K562 (cell line): ENCODE measurements around the gene SELENOW. TPM values are rescaled to one million over a fixed set of nuclear protein-coding genes. Genes with fewer than 3 reads are reported as not detected.

Source experiments
- EGR1 ChIP-seq: fragments of 450-650 bp; conservative IDR thresholded peaks from 2 replicates; pipeline ENCODE4 v1.6.1; 2017; ENCODE audit warnings: mild to moderate bottlenecking
- EP400 ChIP-seq: fragments of 450-650 bp; IDR thresholded peaks from 2 replicates; pipeline ENCODE4 v1.6.1; 2017; ENCODE audit warnings: antibody characterized with exemption, mild to moderate bottlenecking, moderate library complexity
- ERF ChIP-seq: fragments of 450-650 bp; formaldehyde crosslinking; IDR thresholded peaks from 2 replicates; pipeline ENCODE4 v1.4.0; 2020; ENCODE audit warnings: mild to moderate bottlenecking, mixed read lengths
- ETS1 ChIP-seq: conservative IDR thresholded peaks from 2 replicates; pipeline ENCODE4 v1.6.1; 2011; ENCODE audit warnings: low read depth, mild to moderate bottlenecking, low read length; ENCODE audit not compliant: control insufficient read depth
- JUND ChIP-seq, 2 experiments: IDR thresholded peaks; 2 replicates in 1 of 2; 3 replicates in 1 of 2; pipeline ENCODE4 v1.6.1; 2011; ENCODE audit warnings: borderline replicate concordance in 2 of 2, low read depth in 2 of 2, low read length in 2 of 2, improper control_type of control experiment in 1 of 2, missing biosample characterization in 1 of 2, missing genetic modification characterization in 1 of 2, missing genetic modification reagents in 1 of 2
- KLF16 ChIP-seq: IDR thresholded peaks from 2 replicates; pipeline ENCODE4 v1.6.1; 2016; ENCODE audit warnings: antibody characterized with exemption
- L3MBTL2 ChIP-seq: fragments of 450-650 bp; IDR thresholded peaks from 2 replicates; pipeline ENCODE4 v1.6.1; 2016; ENCODE audit warnings: mild to moderate bottlenecking, moderate library complexity
- MBD2 ChIP-seq: sonication (generic); IDR thresholded peaks from 2 replicates; pipeline ENCODE4 v1.6.1; 2016; ENCODE audit warnings: low read depth, borderline replicate concordance
- MTA1 ChIP-seq: fragments of 450-650 bp; IDR thresholded peaks from 2 replicates; pipeline ENCODE4 v1.6.1; 2017; ENCODE audit warnings: borderline replicate concordance
- NEUROD1 ChIP-seq: fragments of 150-350 bp; IDR thresholded peaks from 2 replicates; pipeline ENCODE4 v1.6.1; 2014; ENCODE audit warnings: borderline replicate concordance, low read length, low read depth; ENCODE audit not compliant: partially characterized antibody
- NR2C2 ChIP-seq, 2 experiments: fragments of 200-800 bp in 1 of 2; sonication (Bioruptor generic) in 1 of 2; sonication (generic) in 1 of 2; formaldehyde crosslinking in 1 of 2; IDR thresholded peaks; 2 replicates each; pipeline versions ENCODE4 v1.6.1 to v1.8.0; 2016 to 2022; ENCODE audit warnings: mild to moderate bottlenecking in 1 of 2, missing compliant biosample characterization in 1 of 2, missing genetic modification characterization in 1 of 2, missing genetic modification reagents in 1 of 2
- PHF20 ChIP-seq: fragments of 450-650 bp; IDR thresholded peaks from 2 replicates; pipeline ENCODE4 v1.6.1; 2018; ENCODE audit not compliant: partially characterized antibody
- SRF ChIP-seq, 2 experiments: fragments of 250-450, 450-650 bp in 1 of 2; sonication (Bioruptor Pico) in 1 of 2; sonication (generic) in 1 of 2; formaldehyde crosslinking; IDR thresholded peaks; 2 replicates each; pipeline versions ENCODE4 v1.5.0 to v1.5.1; 2020 to 2022; ENCODE audit warnings: mild to moderate bottlenecking in 1 of 2, missing genetic modification reagents in 1 of 2
- TOE1 ChIP-seq, 2 experiments: fragments of 450-650 bp in 1 of 2; sonication (generic) in 1 of 2; formaldehyde crosslinking in 1 of 2; IDR thresholded peaks; 2 replicates each; pipeline versions ENCODE4 v1.7.1 to v1.8.0; 2016 to 2022; ENCODE audit warnings: borderline replicate concordance in 2 of 2, mild to moderate bottlenecking in 2 of 2, antibody characterized with exemption in 1 of 2, inconsistent platforms in 1 of 2, low read depth in 1 of 2, missing genetic modification reagents in 1 of 2, moderate library complexity in 1 of 2
- TSHZ1 ChIP-seq: fragments of 250-450 bp; sonication (Bioruptor Pico); IDR thresholded peaks from 2 replicates; pipeline ENCODE4 v1.4.0; 2020; ENCODE audit warnings: mild to moderate bottlenecking, moderate library complexity
- ZBTB17 ChIP-seq: fragments of 450-650 bp; formaldehyde crosslinking; IDR thresholded peaks from 2 replicates; pipeline ENCODE4 v1.4.0; 2020; ENCODE audit warnings: mild to moderate bottlenecking
- ZFP36 ChIP-seq: fragments of 150-350 bp; IDR thresholded peaks from 2 replicates; pipeline ENCODE4 v1.6.1; 2018; ENCODE audit warnings: low read length, low read depth; ENCODE audit not compliant: partially characterized antibody
- ZNF740 ChIP-seq, 3 experiments: fragments of 200-800 bp in 1 of 3; sonication (Bioruptor generic) in 1 of 3; sonication (generic) in 1 of 3; formaldehyde crosslinking in 1 of 3; IDR thresholded peaks; 2 replicates each; pipeline versions ENCODE4 v1.6.1 to v1.8.0; 2016 to 2022; ENCODE audit warnings: mild to moderate bottlenecking in 2 of 3, missing compliant biosample characterization in 2 of 3, missing genetic modification characterization in 2 of 3, missing genetic modification reagents in 1 of 3
- ZNF778 ChIP-seq: fragments of 450-650 bp; formaldehyde crosslinking; IDR thresholded peaks from 2 replicates; pipeline ENCODE4 v1.4.0; 2020; ENCODE audit warnings: mild to moderate bottlenecking, moderate library complexity
- polyA plus RNA-seq, 8 experiments: library from polyadenylated mRNA; depleted of rRNA in 4 of 8; stranded (reverse) in 5 of 8; unstranded in 3 of 8; fragments of >200 nt; fragmentation: Nextera tagmentation in 2 of 8; fragmentation: Illumina TruSeq in 1 of 8; extraction: Ambion mirVana in 2 of 8; extraction: Trizol in 1 of 8; gene quantifications; 2 replicates each; pipeline versions ENCODE4 v1.2.1 to v1.2.3, GENCODE V29; 2011 to 2014; ENCODE audit warnings: inconsistent platforms in 1 of 8, missing spikeins in 1 of 8
- total RNA-seq, 7 experiments: library from RNA; depleted of rRNA in 6 of 7; stranded (reverse); fragments of >200 nt in 6 of 7; fragmentation: Illumina TruSeq in 2 of 7; extraction: Trizol in 2 of 7; gene quantifications; 2 replicates each; pipeline versions ENCODE4 v1.2.1 to v1.2.3, GENCODE V29; 2011 to 2021; ENCODE audit warnings: low replicate concordance in 1 of 7

Gene SELENOW
- total and polyA plus RNA-seq, 9 of the 15 experiments (the other 6 are each of a cell fraction or from before 2014, with no cell fraction given) = 91.9 to 279 (median 156) TPM

- peak; percentile 98 for TF ChIP-seq TOE1 (IDR thresholded peaks at IDR 0.05; ENCODE audit: borderline replicate concordance)
- TF ChIP-seq TOE1 (CRISPR knock-in tag; IDR thresholded peaks at IDR 0.05; ENCODE audit: borderline replicate concordance, low read depth) = no peak
- TF ChIP-seq SRF (CRISPR knock-in tag; IDR thresholded peaks at IDR 0.05) = peak in 1 of 2 experiments; percentile 86; a peak in 2 of 4 replicates
- peak; percentile 68 for TF ChIP-seq KLF16
- no peak for TF ChIP-seq ZNF778 (CRISPR knock-in tag)
- TF ChIP-seq EGR1 = peak; percentile 100
- peak; percentile 49; the same call in 1 of the 2 replicates for TF ChIP-seq MTA1
- TF ChIP-seq ERF (CRISPR knock-in tag) = no peak
- TF ChIP-seq ETS1 = 0 out of 2 replicates have a peak, but pooled peaks have one; percentile 33
- TF ChIP-seq JUND (IDR thresholded peaks at IDR 0.05; ENCODE audit: borderline replicate concordance, low read depth, low read length) = peak; percentile 96
- TF ChIP-seq JUND (tag; IDR thresholded peaks at IDR 0.05; ENCODE audit: borderline replicate concordance, low read depth, low read length) = no peak
- TF ChIP-seq MBD2 = peak; percentile 98
- no peak for TF ChIP-seq ZFP36
- TF ChIP-seq PHF20 = peak; percentile 46
- TF ChIP-seq NEUROD1 = peak; percentile 70
- TF ChIP-seq L3MBTL2 = peak; percentile 17; the same call in 1 of the 2 replicates
- peak; percentile 71 for TF ChIP-seq ZNF740 (CRISPR knock-in tag; IDR thresholded peaks at IDR 0.05)
- TF ChIP-seq ZNF740 (tag; IDR thresholded peaks at IDR 0.05) = 0 out of 4 replicates have a peak, but pooled peaks of 1 of the 2 experiments have one; percentile 57
- TF ChIP-seq TSHZ1 = no peak
- peak; percentile 72 for TF ChIP-seq EP400
- no peak for TF ChIP-seq NR2C2 (CRISPR knock-in tag; IDR thresholded peaks at IDR 0.05)
- TF ChIP-seq NR2C2 (tag; IDR thresholded peaks at IDR 0.05) = peak; percentile 27; the same call in 1 of the 2 replicates
- peak; percentile 64; the same call in 1 of the 2 replicates for TF ChIP-seq ZBTB17 (CRISPR knock-in tag)
Measured at GRCh38 chr19:47778049-47778953, at the start of gene SELENOW (continued).
